Natural killer cell (primary cell): ENCODE data around the gene COL5A1. TPM values are rescaled to one million over a fixed set of nuclear protein-coding genes. Genes with fewer than 3 reads are reported as not detected.

ENCODE experiments used
- ATAC-seq, 3 donors: fragments of 150-1000 bp in 2 of 3; fragments of 200-7000 bp in 1 of 3; cut with Tn5 transposase; 1 replicate in 1 of 3; 2 replicates in 2 of 3; pipeline ENCODE4 v1.10.0; 2021; ENCODE audit warnings: mild to moderate bottlenecking in 2 of 3, moderate library complexity in 2 of 3
- DNase-seq, 2 donors: peaks; one replicate each; pipeline versions ENCODE4 v3.0.0 to v3.0.0-alpha.2; 2013 to 2021; ENCODE audit warnings: mixed read lengths in 1 of 2
- H3K27ac ChIP-seq: one replicate; pipeline ENCODE4 v1.5.1; 2013; ENCODE audit warnings: mild to moderate bottlenecking, low read length
- H3K27me3 ChIP-seq: one replicate; pipeline ENCODE4 v1.6.1; 2013; ENCODE audit warnings: low read length; ENCODE audit not compliant: control insufficient read depth, insufficient read depth
- H3K36me3 ChIP-seq: one replicate; pipeline ENCODE4 v1.6.1; 2013; ENCODE audit warnings: low read length; ENCODE audit not compliant: control insufficient read depth, insufficient read depth
- H3K4me1 ChIP-seq: one replicate; pipeline ENCODE4 v1.6.1; 2013; ENCODE audit warnings: low read length; ENCODE audit not compliant: control insufficient read depth, insufficient read depth
- H3K4me3 ChIP-seq: one replicate; pipeline ENCODE4 v1.5.1; 2013; ENCODE audit warnings: low read length
- H3K9me3 ChIP-seq: one replicate; pipeline ENCODE4 v1.6.1; 2013; ENCODE audit warnings: low read length; ENCODE audit not compliant: control insufficient read depth, insufficient read depth
- H3K27ac Mint-ChIP-seq, 2 donors: one replicate each; pipeline ENCODE4 v1.8.0; 2022; ENCODE audit warnings: mild to moderate bottlenecking in 2 of 2, mixed read lengths in 2 of 2, moderate library complexity in 1 of 2
- H3K27me3 Mint-ChIP-seq, 2 donors: one replicate each; pipeline ENCODE4 v1.8.0; 2022; ENCODE audit warnings: low read depth in 2 of 2, mixed read lengths in 2 of 2
- H3K36me3 Mint-ChIP-seq: one replicate; pipeline ENCODE4 v1.8.0; 2022; ENCODE audit warnings: mixed read lengths
- H3K4me1 Mint-ChIP-seq, 2 donors: one replicate each; pipeline ENCODE4 v1.8.0; 2022; ENCODE audit warnings: mixed read lengths in 2 of 2
- H3K4me3 Mint-ChIP-seq: one replicate; pipeline ENCODE4 v1.8.0; 2022; ENCODE audit warnings: mild to moderate bottlenecking, moderate library complexity, mixed read lengths
- H3K9me3 Mint-ChIP-seq, 2 donors: one replicate each; pipeline ENCODE4 v1.8.0; 2022; ENCODE audit warnings: mixed read lengths in 2 of 2
- WGBS: methylation state at CpG from one replicate; pipeline ENCODE4 v1.1.7; 2013; ENCODE audit warnings: missing lambda C conversion rate; ENCODE audit not compliant: insufficient coverage; 5-methylcytosine and 5-hydroxymethylcytosine counted together
- intact Hi-C: fragments of 100-400 bp; cut with micrococcal nuclease; formaldehyde crosslinking; loops from one replicate; pipeline ENCODE4 v1.14.2; 2022
- total RNA-seq, 4 donors: library from RNA; stranded (reverse); fragments of 120-200 nt in 1 of 4; gene quantifications; one replicate each; pipeline versions ENCODE4 v1.2.3 to v1.2.4, GENCODE V29; 2013 to 2022
- TF ChIP-seq, protein P1 (sequence below): fragments of 200-600 bp; IDR thresholded peaks from one replicate; pipeline ENCODE4 v1.8.0; 2022; ENCODE audit warnings: antibody characterized with exemption

COL5A1 gene
- total RNA-seq, 3 donors from 2014 or later (not counting 1 experiment from before 2014, with no cell fraction given) = 0.11 to 0.28 (median 0.23) TPM

DNA sequence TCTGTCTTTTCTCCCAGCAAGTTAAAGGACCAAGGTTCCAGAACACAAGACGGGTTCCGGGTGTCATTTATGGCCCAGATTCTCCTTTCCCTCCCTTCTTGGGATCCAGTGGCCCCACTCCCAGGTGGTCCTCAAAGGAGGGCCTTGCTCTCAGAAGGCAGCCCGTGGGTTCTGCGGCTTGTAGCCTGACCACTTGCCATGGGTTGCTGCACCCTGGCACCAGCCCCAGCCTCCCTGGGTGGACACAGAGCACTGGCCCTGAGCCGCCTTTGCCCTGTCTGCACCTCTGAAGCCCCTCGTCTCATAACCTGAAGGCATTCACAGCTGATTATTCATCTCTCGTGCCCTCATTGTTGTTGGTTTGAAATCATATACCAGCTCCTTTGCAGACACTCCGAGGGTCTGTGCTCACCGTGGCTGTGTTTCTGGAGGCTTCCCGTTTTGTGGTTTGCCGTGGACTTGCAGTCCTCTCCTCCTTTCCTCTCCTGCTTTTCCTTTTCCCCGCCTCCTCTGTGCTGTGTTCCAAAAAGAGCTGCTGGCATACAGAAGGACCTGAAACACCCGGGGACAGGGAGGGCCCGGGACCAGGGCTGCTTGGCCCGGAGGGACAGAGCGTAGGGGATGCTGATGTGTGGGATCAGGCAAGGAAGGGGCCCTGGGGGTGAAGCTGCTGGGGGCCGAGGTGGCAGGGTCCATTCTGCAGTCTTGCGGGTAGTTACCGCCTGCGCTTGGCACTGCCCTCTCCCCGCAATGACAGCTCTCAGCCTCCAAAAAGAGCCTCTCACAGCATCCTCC, 189.5 kb downstream of the COL5A1 start:
- Mint-ChIP-seq H3K4me1 (no peaks in the 10 kb centered on the region), H3K4me3 (no peak overlapping the region), H3K36me3 (no peaks in the 10 kb centered on the region), H3K27ac (no peak overlapping the region), H3K27me3 (no peaks in the 10 kb centered on the region), H3K9me3 (no peaks in the 10 kb centered on the region)
- H3K27ac ChIP-seq = no peak overlapping the region
- intact Hi-C loops = no loop called here
- TF ChIP-seq, protein P1, sequence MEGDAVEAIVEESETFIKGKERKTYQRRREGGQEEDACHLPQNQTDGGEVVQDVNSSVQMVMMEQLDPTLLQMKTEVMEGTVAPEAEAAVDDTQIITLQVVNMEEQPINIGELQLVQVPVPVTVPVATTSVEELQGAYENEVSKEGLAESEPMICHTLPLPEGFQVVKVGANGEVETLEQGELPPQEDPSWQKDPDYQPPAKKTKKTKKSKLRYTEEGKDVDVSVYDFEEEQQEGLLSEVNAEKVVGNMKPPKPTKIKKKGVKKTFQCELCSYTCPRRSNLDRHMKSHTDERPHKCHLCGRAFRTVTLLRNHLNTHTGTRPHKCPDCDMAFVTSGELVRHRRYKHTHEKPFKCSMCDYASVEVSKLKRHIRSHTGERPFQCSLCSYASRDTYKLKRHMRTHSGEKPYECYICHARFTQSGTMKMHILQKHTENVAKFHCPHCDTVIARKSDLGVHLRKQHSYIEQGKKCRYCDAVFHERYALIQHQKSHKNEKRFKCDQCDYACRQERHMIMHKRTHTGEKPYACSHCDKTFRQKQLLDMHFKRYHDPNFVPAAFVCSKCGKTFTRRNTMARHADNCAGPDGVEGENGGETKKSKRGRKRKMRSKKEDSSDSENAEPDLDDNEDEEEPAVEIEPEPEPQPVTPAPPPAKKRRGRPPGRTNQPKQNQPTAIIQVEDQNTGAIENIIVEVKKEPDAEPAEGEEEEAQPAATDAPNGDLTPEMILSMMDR = no peak
- no peak for DNase-seq
- H3K4me3 ChIP-seq = no peak overlapping the region
- no peaks in the 10 kb centered on the region for H3K4me1 ChIP-seq
- no peaks in the 10 kb centered on the region for H3K9me3 ChIP-seq
- whole genome bisulfite sequencing = 66% methylated on average over 21 of the region's 21 CpGs
- H3K36me3 ChIP-seq = no peaks in the 10 kb centered on the region
- no peak for ATAC-seq
- H3K27me3 ChIP-seq = no peaks in the 10 kb centered on the region

DNA sequence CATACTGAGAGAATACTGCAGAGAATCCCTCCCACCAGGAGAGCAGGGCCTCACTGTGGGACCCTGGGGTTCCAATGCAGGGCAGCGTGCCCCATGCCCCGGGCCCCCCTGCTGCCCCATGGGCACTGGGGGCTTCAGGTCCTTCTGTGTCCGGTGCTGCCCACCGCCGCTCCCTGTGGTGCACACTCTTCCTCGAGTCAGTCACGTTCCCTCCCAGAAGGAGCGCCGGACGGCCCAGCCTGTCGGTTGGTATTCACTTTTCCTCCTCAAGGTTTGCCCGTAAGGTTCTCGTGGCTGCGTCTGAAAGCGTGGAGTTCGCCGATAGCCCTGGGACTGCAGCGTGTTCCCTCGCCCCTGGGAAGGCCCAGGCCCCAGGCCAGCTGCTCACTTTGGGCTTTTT, 190.9 kb downstream of the COL5A1 start:
- Histone ChIP-seq H3K4me3 (no peak overlapping the region), H3K4me1 (no peaks in the 10 kb centered on the region), H3K27ac (no peak overlapping the region), H3K27me3 (no peaks in the 10 kb centered on the region), H3K36me3 (no peaks in the 10 kb centered on the region), H3K9me3 (no peaks in the 10 kb centered on the region)
- WGBS = 92% methylated on average over 19 of the region's 19 CpGs
- Mint-ChIP-seq H3K4me1 (no peaks in the 10 kb centered on the region), H3K9me3 (no peaks in the 10 kb centered on the region), H3K36me3 (no peaks in the 10 kb centered on the region), H3K27me3 (no peaks in the 10 kb centered on the region), H3K4me3 (no peak overlapping the region), H3K27ac (no peak overlapping the region)
- intact Hi-C loops = no loop called here
- TF ChIP-seq, protein P1 = no peak
- DNase-seq (no peak), ATAC-seq (no peak)

DNA sequence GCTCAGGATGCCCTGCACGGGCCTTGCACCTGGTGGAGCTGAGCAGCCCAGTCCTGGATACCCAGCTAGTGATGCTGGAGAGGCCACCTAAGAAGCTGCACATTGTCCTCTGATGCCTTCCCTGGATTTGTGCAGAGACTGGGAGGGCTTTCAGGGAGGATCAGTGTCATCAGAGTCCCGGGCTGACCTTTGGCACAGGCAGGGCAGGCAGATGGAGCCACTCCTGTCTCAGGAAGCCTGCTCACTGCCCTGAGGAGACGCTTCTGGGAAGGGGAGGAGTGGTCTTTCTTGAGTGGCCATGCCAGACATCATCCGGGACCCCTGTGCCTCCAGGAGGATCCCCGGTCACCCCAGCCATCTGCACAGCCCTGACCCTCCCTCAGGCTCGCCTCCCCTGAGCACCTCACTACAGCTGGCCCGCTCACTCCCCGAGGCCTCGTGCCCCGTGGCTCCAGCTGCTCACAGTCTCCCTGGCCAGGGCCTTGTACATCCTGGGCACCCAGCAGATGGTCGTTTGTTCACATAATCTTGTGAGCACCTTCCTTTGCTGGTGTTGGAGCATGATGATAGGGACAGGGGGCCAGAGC, 191.8 kb downstream of the COL5A1 start:
- Mint-ChIP-seq H3K27me3 (no peaks in the 10 kb centered on the region), H3K4me1 (no peaks in the 10 kb centered on the region), H3K4me3 (no peak overlapping the region), H3K9me3 (no peaks in the 10 kb centered on the region), H3K36me3 (no peaks in the 10 kb centered on the region), H3K27ac (no peak overlapping the region)
- Histone ChIP-seq H3K27me3 (no peaks in the 10 kb centered on the region), H3K27ac (no peak overlapping the region), H3K4me1 (no peaks in the 10 kb centered on the region), H3K36me3 (no peaks in the 10 kb centered on the region), H3K9me3 (no peaks in the 10 kb centered on the region), H3K4me3 (no peak overlapping the region)
- DNase-seq (no peak), ATAC-seq (no peak)
- TF ChIP-seq, protein P1 = no peak
- 77% methylated on average over 11 of the region's 11 CpGs for WGBS
- intact Hi-C loops = no loop called here
